K562 (cell line): ENCODE results near the gene PAAF1. TPM values are rescaled to one million over a fixed set of nuclear protein-coding genes. Genes with fewer than 3 reads are reported as not detected.

Experiments used
- ATAC-seq: fragments of 200-7000 bp; cut with Tn5 transposase; 3 replicates; pipeline ENCODE4 v1.9.1; 2020; ENCODE audit warnings: moderate library complexity
- BruUV-seq: library from RNA; stranded (reverse); fragments of 400-500 nt; replicated peaks from 2 replicates; lab custom pipeline; 2021; lab: Mats Ljungman, UMichigan
- CTCF ChIA-PET: fragments of 300-600 bp; formaldehyde crosslinking; extraction: SDS; loops from one replicate; lab custom pipeline; 2021; ENCODE audit warnings: low intra/inter-chr PET ratio; lab: Yijun Ruan, JAX
- POLR2A ChIA-PET: fragments of 300-600, 350-650 bp; sonication (Branson Sonifier 250); formaldehyde crosslinking; extraction: SDS; loops from one replicate; lab custom pipeline; 2021; ENCODE audit warnings: antibody characterized with exemption, inconsistent platforms; lab: Yijun Ruan, JAX
- DNase-seq, 4 experiments: peaks; one replicate each; pipeline versions ENCODE4 v3.0.0 to v3.0.0-alpha.2; 2011 to 2018; ENCODE audit warnings: low spot score in 3 of 4, mixed read lengths in 3 of 4; ENCODE audit errors: extremely low read depth in 1 of 4
- FAIRE-seq: peaks from 2 replicates; lab custom pipeline; 2011; peaks lifted over from hg19 to GRCh38; lab: Jason Lieb, UNC
- H2AFZ ChIP-seq: 2 replicates; pipeline ENCODE4 v1.6.0; 2011; ENCODE audit warnings: low read depth, low read length, control low read depth, inconsistent platforms
- H3K27ac ChIP-seq: fragments of 200-600 bp; 3 replicates; pipeline ENCODE4 v1.8.0; 2011; ENCODE audit warnings: low read depth, mild to moderate bottlenecking, control low read depth, inconsistent platforms, low read length, moderate library complexity, mixed read lengths; ENCODE audit errors: extremely low read depth
- H3K27me3 ChIP-seq, 2 experiments: fragments of 300-600 bp in 1 of 2; 2 replicates in 1 of 2; 3 replicates in 1 of 2; pipeline versions ENCODE4 v1.6.0 to v1.8.0; 2011; ENCODE audit warnings: inconsistent platforms in 2 of 2, low read length in 2 of 2, mild to moderate bottlenecking in 1 of 2, mixed read lengths in 1 of 2, moderate library complexity in 1 of 2; ENCODE audit not compliant: control insufficient read depth in 2 of 2, insufficient read depth in 2 of 2
- H3K36me3 ChIP-seq: fragments of 300-600 bp; 3 replicates; pipeline ENCODE4 v1.8.0; 2011; ENCODE audit warnings: mild to moderate bottlenecking, low read length, inconsistent platforms; ENCODE audit not compliant: control insufficient read depth, insufficient read depth
- H3K4me1 ChIP-seq, 2 experiments: fragments of 200-600 bp in 1 of 2; replicated peaks in 1 of 2; 2 replicates in 1 of 2; 3 replicates in 1 of 2; pipeline versions ENCODE4 v1.5.1 to v1.8.0; 2011; ENCODE audit warnings: inconsistent platforms in 2 of 2, low read length in 2 of 2, mild to moderate bottlenecking in 1 of 2, mixed read lengths in 1 of 2, moderate library complexity in 1 of 2; ENCODE audit not compliant: control insufficient read depth in 2 of 2, insufficient read depth in 2 of 2
- H3K4me2 ChIP-seq: 2 replicates; pipeline ENCODE4 v1.6.1; 2011; ENCODE audit warnings: low read length, control low read depth, inconsistent platforms, mixed read lengths; ENCODE audit not compliant: insufficient read depth
- H3K4me3 ChIP-seq: fragments of 200-600 bp; sonication (generic), shearing (Covaris generic); 2 replicates; pipeline ENCODE4 v1.5.1; 2016; ENCODE audit warnings: control low read depth, inconsistent platforms
- H3K79me2 ChIP-seq: fragments of 200-600 bp; 3 replicates; pipeline ENCODE4 v1.8.0; 2011; ENCODE audit warnings: low read length, inconsistent platforms; ENCODE audit not compliant: control insufficient read depth, insufficient read depth
- H3K9ac ChIP-seq, 2 experiments: 2 replicates each; pipeline versions ENCODE4 v1.6.0 to v1.6.1; 2011; ENCODE audit warnings: low read depth in 2 of 2, low read length in 2 of 2, control low read depth in 1 of 2, inconsistent platforms in 1 of 2, mild to moderate bottlenecking in 1 of 2, mixed read lengths in 1 of 2; ENCODE audit not compliant: insufficient read depth in 1 of 2
- H3K9me1 ChIP-seq: one replicate; pipeline ENCODE4 v1.6.0; 2011; ENCODE audit warnings: inconsistent platforms, mild to moderate bottlenecking, low read length, moderate library complexity; ENCODE audit not compliant: control insufficient read depth, insufficient read depth
- H3K9me3 ChIP-seq: replicated peaks from 2 replicates; pipeline ENCODE4 v1.5.1; 2011; ENCODE audit warnings: low read depth, low read length, inconsistent platforms; ENCODE audit not compliant: control insufficient read depth, insufficient read depth
- H4K20me1 ChIP-seq: replicated peaks from 2 replicates; pipeline ENCODE4 v1.6.1; 2011; ENCODE audit warnings: low read length, inconsistent platforms, mixed read lengths; ENCODE audit not compliant: control insufficient read depth, insufficient read depth
- CBX8 ChIP-seq: fragments of 200-600 bp; sonication (generic); IDR thresholded peaks from 2 replicates; pipeline ENCODE4 v1.6.1; 2012; ENCODE audit warnings: borderline replicate concordance, mixed run types, low read depth, mild to moderate bottlenecking, moderate library complexity, mixed read lengths, low read length, control low read depth, inconsistent platforms; ENCODE audit not compliant: poor library complexity, severe bottlenecking; ENCODE audit errors: extremely low read depth
- IRF9 ChIP-seq: fragments of 450-650 bp; IDR thresholded peaks from 2 replicates; pipeline ENCODE4 v1.6.1; 2016; ENCODE audit warnings: missing biosample characterization, missing genetic modification characterization
- MCM7 ChIP-seq, 2 experiments: fragments of 450-650 bp; IDR thresholded peaks; 2 replicates each; pipeline ENCODE4 v1.6.1; 2016 to 2018
- MLX ChIP-seq, 2 experiments: fragments of 450-650 bp in 1 of 2; sonication (generic) in 1 of 2; formaldehyde crosslinking; conservative IDR thresholded peaks; 2 replicates each; pipeline versions ENCODE4 v1.4.0 to v1.8.1; 2020 to 2022; ENCODE audit warnings: mild to moderate bottlenecking in 1 of 2, missing genetic modification reagents in 1 of 2
- NFYB ChIP-seq: IDR thresholded peaks from 2 replicates; pipeline ENCODE4 v1.6.1; 2011; ENCODE audit warnings: mild to moderate bottlenecking, moderate library complexity; ENCODE audit not compliant: insufficient read length; ENCODE audit errors: extremely low read depth
- NR0B1 ChIP-seq: fragments of 450-650 bp; IDR thresholded peaks from one replicate; pipeline ENCODE4 v1.6.1; 2018; ENCODE audit warnings: mild to moderate bottlenecking, moderate library complexity; ENCODE audit not compliant: partially characterized antibody
- PCBP1 ChIP-seq: fragments of 200-400 bp; formaldehyde crosslinking; IDR thresholded peaks from 2 replicates; pipeline ENCODE4 v1.6.1; 2018; ENCODE audit warnings: mild to moderate bottlenecking, low read depth, low read length; ENCODE audit not compliant: poor library complexity, severe bottlenecking
- SLC30A9 ChIP-seq: fragments of 250-450 bp; sonication (Bioruptor Pico); IDR thresholded peaks from 2 replicates; pipeline ENCODE4 v1.8.0; 2022; ENCODE audit warnings: mild to moderate bottlenecking, moderate library complexity
- STAT5A ChIP-seq: IDR thresholded peaks from 2 replicates; pipeline ENCODE4 v1.6.1; 2012; ENCODE audit warnings: low read length, inconsistent platforms, borderline replicate concordance
- U2AF1 ChIP-seq: fragments of 200-400 bp; formaldehyde crosslinking; optimal IDR thresholded peaks from 2 replicates; pipeline ENCODE3; 2017; ENCODE audit warnings: mild to moderate bottlenecking, low read depth, low read length, moderate library complexity
- WGBS: fragments of 100-300 bp; shearing (Covaris generic); methylation state at CpG from one replicate; pipeline ENCODE4 v1.1.6; 2016; ENCODE audit warnings: low coverage, mixed read lengths; ENCODE audit not compliant: insufficient coverage; ENCODE audit errors: missing lambda C conversion rate; 5-methylcytosine and 5-hydroxymethylcytosine counted together
- in situ Hi-C: fragments of 300-500 bp; cut with MboI; formaldehyde crosslinking; loops from 4 replicates; pipeline ENCODE4 v1.15.0; 2018; ENCODE audit warnings: inconsistent platforms, mixed read lengths
- intact Hi-C: fragments of 100-400 bp; cut with micrococcal nuclease; formaldehyde crosslinking; loops from 2 replicates; pipeline ENCODE4 v1.14.2; 2022
- polyA plus RNA-seq, 8 experiments: library from polyadenylated mRNA; depleted of rRNA in 4 of 8; stranded (reverse) in 5 of 8; unstranded in 3 of 8; fragments of >200 nt; fragmentation: Nextera tagmentation in 2 of 8; fragmentation: Illumina TruSeq in 1 of 8; extraction: Ambion mirVana in 2 of 8; extraction: Trizol in 1 of 8; gene quantifications; 2 replicates each; pipeline versions ENCODE4 v1.2.1 to v1.2.3, GENCODE V29; 2011 to 2014; ENCODE audit warnings: inconsistent platforms in 1 of 8, missing spikeins in 1 of 8
- total RNA-seq, 7 experiments: library from RNA; depleted of rRNA in 6 of 7; stranded (reverse); fragments of >200 nt in 6 of 7; fragmentation: Illumina TruSeq in 2 of 7; extraction: Trizol in 2 of 7; gene quantifications; 2 replicates each; pipeline versions ENCODE4 v1.2.1 to v1.2.3, GENCODE V29; 2011 to 2021; ENCODE audit warnings: low replicate concordance in 1 of 7

PAAF1 gene
- total and polyA plus RNA-seq, 9 of the 15 experiments (the other 6 are each of a cell fraction or from before 2014, with no cell fraction given) = 13.5 to 78.6 (median 23.3) TPM

- TF ChIP-seq SLC30A9 (CRISPR knock-in tag) = no peak
- no peak for TF ChIP-seq PCBP1
- TF ChIP-seq NR0B1 = no peak
- no peak for TF ChIP-seq STAT5A
- no peak for TF ChIP-seq NFYB
Observed at GRCh38 chr11:73862986-73863385, 13.8 kb upstream of the PAAF1 start (continued).

- H3K4me1 ChIP-seq = no peaks in the 10 kb centered on the region; a peak in 1 of 5 replicates
- ATAC-seq (no peak), FAIRE-seq (no peak), DNase-seq (no peak)
- intact Hi-C loops = no loop called here
- 94% methylated on average over 5 of the region's 5 CpGs for WGBS
- no TSS peak for BruUV-seq
- H3K4me3 ChIP-seq = no peak overlapping the region
- H3K9me1 ChIP-seq = no peaks in the 10 kb centered on the region
- no peaks in the 10 kb centered on the region for H3K9me3 ChIP-seq
- in situ Hi-C loops = no loop called here
- no peak overlapping the region for H3K27ac ChIP-seq
- H3K27me3 ChIP-seq = no peaks in the 10 kb centered on the region
- peaks cover 34% of the 10 kb centered on the region for H3K36me3 ChIP-seq
- TF ChIP-seq IRF9 (tag) (no peak), MLX (CRISPR knock-in tag; conservative IDR thresholded peaks at IDR 0.05) (no peak), MCM7 (IDR thresholded peaks at IDR 0.05) (no peak), CBX8 (no peak), U2AF1 (no peak)
- no peaks in the 10 kb centered on the region for H3K79me2 ChIP-seq
- no peak overlapping the region for H3K4me2 ChIP-seq
- ChIA-PET CTCF (no interaction called here), POLR2A (interaction anchor here (0.6 to 2.3 kb wide), 5 partner anchors 10 to 272 kb away, joined by 3 to 12 read pairs (median 8); no protein-coding TSS in a partner anchor)
- no peak overlapping the region for H2AFZ ChIP-seq
- H4K20me1 ChIP-seq = no peaks in the 10 kb centered on the region
- no peak overlapping the region for H3K9ac ChIP-seq
Observed at GRCh38 chr11:73866095-73866579, 10.7 kb upstream of the PAAF1 start.
